Measurements from ENCODE around the gene NBPF15.
"Not testable (repeated sequence)": the region's sequence is repeated elsewhere in the genome, so short reads cannot be mapped to it uniquely, and the experiment has no call there.

The NBPF15 gene, protein sequence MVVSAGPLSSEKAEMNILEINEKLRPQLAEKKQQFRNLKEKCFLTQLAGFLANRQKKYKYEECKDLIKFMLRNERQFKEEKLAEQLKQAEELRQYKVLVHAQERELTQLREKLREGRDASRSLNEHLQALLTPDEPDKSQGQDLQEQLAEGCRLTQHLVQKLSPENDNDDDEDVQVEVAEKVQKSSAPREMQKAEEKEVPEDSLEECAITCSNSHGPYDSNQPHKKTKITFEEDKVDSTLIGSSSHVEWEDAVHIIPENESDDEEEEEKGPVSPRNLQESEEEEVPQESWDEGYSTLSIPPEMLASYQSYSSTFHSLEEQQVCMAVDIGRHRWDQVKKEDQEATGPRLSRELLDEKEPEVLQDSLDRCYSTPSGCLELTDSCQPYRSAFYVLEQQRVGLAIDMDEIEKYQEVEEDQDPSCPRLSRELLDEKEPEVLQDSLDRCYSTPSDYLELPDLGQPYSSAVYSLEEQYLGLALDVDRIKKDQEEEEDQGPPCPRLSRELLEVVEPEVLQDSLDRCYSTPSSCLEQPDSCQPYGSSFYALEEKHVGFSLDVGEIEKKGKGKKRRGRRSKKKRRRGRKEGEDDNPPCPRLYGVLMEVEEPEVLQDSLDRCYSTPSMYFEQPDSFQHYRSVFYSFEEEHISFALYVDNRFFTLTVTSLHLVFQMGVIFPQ

DNA sequence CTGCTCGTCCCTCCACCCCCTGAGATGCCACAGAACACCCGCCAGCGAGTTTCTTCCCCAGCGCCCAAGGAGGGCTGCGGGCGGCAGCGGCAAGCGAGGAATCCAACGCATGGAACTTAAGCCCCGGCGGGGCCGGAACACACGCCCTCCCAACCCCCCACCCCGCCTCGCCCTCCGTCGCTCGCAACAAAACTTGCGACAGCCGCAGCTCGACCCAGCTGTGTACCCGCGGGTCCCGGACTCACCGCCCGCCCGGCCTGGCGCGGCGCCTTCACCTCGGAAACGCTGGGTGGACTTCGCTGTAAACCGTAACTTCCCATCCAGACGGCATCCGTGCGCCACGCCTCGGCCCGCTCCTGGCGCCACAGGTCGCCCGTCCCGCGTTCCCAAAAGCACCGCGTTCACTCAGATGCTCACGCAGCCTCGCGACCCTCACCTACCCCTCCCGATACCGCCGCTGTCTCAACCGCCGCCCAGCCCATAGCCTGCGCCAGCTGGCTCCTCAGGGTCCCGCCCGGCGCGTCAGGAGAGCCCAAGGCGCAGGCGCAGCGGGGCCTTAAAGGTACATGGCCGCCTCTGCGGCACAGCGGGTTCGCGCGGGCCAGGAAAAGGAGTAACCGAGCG is at the start of gene NBPF15:
TSS of gene NBPF15 (minus strand) at position 534 of the 624 bp plus-strand sequence. CDS start 21,666 bp downstream, outside the sequence.
- DNase-seq, result peak; percentile 82

DNA sequence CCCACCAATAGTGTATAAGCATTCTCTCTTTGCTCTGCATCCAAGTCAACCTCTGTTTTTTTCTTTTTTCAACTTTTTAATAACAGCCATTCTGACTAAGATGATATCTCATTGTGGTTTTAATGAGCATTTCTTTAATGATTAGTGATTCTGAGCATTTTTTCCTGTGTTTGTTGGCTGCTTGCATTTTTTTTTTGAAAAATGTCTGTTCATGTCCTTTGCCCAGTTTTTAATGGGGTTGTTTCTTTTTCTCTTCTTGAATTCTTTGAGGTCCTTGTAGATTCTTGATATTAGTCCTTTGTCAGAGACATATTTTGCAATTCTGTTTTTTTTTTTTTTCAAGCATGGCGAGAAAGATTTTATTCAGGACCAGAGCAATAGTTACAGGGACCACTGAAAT is 35.0 kb upstream of the NBPF15 start:
- DNase-seq, result not testable (repeated sequence)

DNA sequence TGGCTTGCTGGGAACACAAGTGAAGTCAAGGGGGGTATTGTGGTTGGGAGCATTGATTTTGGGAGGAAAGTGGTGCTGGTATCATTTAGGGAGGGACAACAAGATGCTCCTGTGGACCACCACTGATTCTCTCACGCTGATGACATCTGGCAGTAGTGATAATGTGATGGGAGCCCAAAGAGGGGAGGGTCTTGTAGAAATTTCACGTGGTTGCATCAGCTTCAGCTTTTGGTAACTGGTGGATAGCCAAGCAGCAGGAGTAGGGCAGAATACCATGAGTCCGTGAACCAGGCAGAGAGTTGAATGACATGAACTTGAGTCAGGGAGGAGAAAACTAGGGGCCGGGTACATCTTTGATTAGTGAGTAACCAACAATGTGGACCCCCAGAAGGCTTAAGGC is 32.7 kb upstream of the NBPF15 start:
- DNase-seq, result not testable (repeated sequence)

DNA sequence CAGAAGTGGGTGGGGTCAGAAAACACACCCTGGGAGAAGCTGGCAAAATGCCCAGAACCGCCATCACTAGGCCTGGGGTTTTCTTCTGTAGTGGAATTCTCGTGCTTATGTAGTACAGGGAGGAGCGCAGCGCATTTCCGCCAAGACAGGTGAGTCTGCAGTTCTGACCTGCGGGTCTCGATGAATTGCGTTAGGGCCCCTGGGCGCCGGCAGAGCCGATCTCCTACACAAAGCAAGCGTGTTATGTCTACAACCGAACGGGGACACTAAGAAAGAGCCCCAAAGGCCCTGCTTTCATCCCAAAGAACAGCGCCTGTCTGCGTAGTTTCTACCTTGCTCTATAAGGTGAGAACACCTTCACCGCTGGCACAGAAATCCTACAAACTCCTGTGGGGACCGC is 28.9 kb upstream of the NBPF15 start:
- not testable (repeated sequence) for DNase-seq

DNA sequence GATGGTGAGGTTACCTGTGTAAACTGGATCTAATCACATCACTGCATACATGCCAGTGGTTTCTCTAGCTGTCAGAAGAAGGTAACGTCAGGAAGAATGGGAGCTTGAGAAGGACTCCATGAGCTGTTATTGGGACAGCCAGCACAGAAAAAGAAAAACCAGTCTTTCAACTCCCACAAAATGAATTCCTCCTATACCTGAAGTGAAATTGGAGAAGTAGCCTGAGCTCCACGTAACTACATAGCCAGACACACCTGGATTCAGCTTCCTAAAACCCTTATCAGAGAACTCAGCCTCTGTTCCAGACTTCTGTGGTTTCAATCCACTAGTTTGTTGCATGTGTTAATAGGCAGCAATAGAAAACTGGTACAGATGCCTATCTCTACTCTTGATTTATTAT is 25.5 kb upstream of the NBPF15 start:
- DNase-seq, result not testable (repeated sequence)

DNA sequence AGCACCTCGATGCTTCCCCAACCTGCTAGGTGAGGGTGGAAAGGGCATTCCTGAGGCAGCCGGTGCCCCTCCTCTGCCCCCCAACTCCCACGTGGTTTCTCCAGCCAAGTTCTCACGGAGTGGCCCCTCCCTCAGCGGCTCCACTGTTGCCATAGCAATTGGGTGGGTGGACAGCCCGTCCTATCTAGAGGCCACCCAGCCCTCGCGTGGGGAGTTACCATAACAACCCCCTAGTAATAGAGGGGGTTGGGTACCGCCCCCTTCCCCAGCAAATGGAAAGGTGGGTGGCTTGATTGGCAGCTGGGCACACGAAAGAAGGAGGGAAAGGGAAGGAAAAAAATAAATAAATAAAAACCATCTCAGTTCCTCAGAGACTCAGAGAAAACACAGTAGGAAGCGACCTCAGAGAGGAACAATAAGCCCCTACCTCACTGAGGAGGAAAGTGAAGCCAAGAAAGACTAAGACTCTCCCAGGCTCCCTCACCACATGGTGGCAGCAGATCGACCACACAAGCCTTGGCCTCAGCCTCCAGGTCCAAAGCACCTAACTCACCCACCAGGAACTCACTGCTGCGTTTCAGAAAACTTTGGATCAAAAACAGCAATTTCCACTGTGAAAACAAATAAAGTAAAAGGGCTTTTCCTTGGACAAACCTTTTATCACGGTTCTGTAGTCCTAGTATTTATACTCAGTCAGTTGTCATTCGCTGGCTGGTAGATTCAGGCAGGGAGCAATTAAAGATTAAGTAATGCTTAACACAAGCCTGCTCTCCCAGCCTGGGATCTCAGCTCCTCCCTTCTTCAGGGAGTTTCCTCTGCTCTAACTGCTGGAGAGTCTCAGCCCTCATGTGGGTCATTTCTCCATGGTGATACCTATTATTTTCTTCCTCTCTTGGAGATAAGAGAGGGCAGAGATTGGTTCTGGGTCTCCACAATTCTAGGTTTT is 23.9 kb upstream of the NBPF15 start:
- DNase-seq, result not testable (repeated sequence)

DNA sequence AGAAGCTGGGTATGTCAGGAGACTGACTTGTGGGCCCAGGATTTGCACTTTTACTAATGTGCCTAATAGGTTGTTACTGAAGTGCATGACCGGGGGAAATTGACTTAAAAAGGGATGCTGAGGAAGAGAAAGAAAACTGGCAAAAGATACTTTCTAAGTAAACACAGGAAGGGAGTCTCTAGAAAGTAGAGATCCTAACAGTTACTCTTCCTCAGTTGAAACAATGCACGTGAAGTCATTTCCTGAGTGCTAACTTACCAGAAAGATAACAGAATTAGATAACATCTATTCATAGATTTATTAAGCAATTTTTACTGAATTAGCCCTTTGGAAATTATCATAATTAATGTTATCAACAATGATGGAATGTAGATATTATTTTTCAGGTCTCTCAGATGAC is 12.4 kb upstream of the NBPF15 start:
- not testable (repeated sequence) for DNase-seq

DNA sequence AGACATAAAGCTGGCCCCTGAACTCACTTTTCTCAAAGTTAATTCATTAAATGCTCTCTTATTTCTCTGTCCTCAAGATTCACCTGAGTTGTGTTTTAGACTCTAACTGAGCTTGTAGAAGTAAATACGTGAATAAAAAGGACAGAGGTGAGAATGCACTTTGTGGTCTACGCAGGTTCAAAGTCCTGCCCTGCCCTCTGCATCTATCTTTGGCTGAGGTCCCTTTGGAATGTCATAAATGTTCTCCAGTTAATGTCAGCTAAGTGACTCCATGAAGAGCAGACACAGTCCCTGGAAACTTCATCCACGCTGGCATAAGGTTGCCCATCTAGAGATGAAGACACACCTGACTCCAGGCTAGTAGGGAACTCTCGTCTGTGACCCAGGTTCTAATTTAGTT is 10.0 kb upstream of the NBPF15 start:
- DNase-seq, result not testable (repeated sequence)

DNA sequence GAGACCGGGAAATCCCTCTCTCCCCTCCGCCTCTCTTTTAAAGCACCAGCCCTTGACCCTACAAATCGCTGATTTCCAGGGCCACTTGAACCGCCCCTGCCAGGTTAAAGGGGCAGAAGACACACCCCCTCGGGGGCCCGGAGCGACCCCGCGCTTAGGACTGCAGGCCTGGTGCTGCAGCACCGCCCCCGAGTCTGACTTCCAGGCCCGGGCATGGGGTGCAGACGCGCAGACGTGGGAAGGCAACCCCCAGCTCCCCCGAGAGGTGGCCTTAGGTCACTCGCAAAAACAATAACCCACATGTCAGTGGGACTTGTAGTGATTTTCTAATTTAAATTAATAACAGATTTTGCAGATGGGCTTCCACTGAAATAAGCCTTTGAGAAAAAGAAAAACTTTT is 309 bp upstream of the NBPF15 start:
- DNase-seq, result not testable (repeated sequence)

DNA sequence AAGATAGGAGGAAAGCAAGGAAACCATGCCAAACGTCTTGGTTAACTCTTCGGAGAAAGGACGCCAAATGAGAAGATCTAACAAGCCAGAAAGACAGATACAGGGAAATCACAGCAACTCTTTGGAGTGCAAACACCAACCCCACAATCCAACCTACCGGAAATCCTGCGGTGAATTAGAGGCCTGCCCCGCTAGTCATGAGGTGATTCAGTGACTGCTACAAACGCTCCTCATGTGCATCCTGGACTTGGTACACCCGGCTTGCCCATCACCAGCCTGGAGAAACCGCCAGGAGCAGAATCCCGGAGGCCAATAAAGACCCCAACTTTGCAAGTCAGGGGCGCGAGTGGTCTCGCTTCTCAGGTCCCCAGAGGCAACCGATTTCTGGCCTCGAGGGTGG is 783 bp downstream of the NBPF15 start:
- peak; percentile 68 for DNase-seq

DNA sequence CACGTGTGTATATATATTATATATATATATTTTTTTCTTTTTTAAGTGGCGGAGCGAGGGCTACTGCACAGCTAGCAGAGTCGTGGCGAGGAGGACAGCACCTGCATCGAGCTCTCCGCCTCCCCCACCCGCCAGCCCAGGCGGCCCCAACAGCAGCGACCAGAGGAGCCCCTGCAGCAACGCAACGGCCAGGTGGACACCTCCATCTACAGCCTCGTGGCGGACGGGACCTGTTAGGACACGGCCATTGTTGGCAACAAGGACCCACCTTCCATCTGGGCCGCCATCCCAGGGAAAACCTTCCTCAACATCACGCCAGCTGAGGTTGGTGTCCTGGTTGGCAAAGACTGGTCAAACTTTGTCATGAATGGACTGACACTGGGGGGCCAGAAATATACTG is 19.1 kb downstream of the NBPF15 start:
- DNase-seq, result not testable (repeated sequence)

DNA sequence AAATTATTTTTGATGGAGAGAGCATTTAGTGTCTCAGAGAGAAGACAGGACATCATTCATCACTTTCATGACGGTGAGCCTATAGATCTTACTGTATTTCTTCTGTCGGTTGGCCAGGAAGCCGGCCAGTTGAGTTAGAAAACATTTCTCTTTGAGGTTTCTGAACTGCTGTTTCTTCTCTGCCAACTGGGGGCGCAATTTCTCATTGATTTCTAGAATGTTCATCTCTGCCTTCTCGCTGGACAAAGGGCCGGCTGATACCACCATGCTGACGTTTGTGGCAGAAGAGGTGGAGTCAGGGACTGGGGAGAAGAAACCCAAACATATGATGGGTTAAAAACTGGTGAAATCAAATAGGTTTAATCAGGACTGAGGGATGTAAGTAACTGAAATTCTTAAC is 21.7 kb downstream of the NBPF15 start:
- DNase-seq, result peak; percentile 17

DNA sequence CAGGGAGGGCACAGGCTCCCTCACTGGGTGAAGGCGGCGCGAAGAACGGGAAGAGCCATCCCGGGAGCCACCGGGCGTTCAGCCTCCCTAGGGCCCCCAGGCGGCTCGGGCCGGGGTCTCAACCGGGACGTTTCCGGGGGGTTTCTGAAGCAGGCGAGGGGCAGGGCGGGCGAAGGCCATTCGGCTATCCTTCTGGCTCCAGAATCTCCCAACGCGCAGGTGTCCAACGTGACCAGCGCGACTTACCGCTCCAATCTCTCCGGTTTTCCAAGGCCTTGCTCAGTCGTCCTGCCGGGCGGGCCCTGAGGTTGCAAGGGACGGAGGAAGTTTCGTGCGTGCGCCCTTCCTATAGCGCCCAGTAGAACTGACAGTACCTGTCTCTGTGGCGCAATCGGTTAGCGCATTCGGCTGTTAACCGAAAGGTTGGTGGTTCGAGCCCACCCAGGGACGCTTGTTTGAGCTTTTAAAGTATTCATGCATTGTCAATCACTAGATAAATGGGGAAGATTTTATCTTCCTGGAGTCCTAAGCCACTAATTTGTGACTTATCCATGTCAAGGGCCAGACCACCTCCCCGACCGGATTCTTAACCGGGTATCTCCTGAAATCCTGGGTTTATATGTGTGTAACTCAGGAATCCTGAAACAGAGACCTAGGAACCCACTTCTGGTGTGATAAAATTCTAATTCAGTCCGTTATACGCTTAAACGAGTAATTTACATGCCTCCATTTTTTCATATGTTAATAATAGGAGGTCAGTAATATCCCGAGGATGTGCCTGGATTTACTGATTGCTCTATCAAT is 42.4 kb downstream of the NBPF15 start:
- peak; percentile 72 for DNase-seq

DNA sequence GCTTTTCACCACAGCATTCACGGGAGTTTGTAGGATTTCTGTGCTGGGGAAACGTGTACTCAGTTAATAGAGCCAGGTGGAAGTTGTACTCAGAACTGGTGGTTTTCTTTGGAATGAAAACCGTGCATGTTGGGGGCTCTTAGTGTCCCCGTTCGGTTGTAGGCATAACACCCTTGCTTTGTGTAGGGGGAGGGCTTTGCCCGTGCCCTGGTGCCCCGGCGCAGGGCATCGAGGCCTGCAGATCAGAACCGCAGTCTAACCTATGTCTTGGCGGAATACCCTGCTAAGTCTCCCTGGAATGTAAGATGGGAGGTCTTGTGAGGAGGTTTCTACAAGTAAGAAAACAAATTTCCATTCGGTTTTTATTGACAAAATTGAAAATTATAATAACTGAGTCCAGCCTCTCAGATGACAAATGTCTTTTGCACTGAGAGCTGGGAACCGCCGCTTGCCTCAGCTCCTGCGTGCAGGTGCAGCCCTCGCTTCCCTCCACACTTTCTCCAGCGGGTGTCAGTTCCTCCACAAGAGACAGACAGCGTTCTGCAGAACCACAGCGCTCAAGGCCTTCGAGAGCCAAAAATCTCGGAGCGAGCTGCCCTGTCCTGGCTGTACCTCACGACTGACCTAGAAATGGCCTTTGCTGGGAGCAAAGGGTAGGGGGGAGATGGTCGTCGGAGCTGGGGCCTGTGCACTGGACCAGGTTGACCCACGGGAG is 47.9 kb downstream of the NBPF15 start:
- not testable (repeated sequence) for DNase-seq

DNA sequence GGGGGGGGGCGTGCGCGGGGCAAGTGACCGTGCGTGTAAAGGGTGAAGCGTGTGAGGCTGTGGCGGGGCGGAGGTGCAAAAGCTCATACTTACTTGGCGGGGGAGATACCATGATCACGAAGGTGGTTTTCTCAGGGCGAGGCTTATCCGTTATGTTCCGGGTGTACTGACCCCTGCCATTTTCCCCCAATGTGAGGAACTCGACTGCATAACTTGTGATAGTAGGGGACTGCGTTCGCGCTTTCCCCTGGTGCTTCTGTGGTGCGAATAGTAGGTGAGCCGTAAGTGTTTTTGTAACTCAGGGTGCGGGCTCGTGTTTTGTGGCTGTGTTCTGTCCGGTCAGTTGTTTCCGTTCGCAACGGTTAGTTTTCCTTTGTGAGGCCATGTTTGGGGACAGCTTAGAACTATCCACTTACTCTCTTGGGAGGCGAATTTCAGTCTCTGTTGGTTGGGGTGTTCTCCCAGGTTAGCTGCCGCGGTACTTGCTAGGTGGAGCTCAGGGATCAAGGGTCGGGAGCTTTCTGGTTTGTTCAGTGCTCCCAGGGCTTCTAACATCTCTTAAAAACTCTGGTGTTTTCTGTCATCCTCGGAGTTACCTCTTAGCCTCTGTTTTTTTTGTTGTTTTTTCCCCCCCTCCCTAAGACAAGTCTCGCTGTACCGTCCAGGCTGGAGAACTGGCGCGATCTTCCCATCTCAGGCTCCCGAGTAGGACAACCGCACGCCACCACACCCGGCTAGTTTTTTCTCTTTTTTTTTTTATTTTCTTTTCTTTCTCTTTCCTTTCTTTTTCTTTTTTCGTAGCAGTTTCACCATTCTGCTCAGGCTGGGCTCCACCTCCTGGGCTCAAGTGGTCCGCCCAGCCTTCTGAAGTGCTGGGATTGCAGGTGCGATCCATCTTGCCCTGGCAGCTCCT is 48.7 kb downstream of the NBPF15 start:
- DNase-seq, result peak; percentile 98

DNA sequence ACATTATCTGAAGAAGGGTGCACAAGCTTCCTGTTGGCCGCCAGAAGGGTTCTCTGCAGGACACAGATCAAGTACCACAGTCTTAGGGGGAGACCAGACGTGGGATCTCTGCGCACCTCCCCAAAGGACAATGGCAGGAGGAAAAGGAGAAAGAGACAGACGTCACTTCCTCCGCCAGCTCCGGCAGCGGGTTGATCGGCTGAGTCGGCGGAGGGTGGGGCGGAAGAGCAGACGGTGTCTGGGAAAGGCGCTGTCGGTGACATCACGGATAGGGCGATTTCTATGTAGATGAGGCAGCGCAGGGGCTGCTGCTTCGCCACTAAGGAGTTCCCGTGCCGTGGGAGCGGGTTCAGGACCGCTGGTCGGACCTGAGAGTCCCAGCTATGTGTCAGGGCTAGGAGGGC is 49.4 kb downstream of the NBPF15 start:
- DNase-seq, result peak; percentile 90

DNA sequence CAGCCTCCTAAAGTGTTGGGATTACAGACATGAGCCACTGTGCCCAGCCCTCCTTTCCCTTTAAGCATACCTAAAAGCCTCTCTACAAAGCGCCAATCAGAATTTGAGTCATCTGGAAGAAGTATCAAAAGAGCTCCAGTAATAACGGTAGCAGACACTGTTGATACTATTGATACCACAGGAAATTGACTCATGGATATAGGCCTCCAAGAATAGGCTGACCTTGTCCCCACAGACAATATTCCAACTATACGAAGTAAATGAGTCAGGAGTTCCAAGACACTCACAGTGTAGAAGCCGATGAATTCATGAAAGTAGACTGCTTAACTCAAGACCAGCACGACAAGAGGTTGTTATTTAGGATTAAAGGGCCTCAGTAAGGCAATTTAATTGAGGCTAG is 58.7 kb downstream of the NBPF15 start:
- peak; percentile 73 for DNase-seq

DNA sequence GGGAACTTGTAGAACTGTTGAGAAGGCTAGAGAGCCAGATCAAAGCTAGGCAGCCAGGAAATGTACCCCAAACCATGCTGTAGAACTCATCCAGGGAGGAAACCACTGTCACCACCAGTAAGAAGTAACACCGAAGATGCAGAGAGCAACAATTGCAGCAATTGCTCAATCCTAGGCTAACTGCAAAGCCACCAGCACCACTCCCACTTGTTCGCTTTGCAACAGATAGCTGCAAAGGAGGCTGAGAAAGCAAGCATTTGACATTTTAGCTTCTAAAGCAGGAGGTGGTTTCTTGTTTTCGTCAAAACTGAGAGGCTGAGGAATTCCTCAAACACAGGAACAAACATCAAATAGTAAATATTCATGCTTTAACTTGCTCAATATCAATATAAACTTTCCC is 89.8 kb downstream of the NBPF15 start:
- DNase-seq, result not testable (repeated sequence)

All from activated CD4-positive, alpha-beta T cell treated with anti-CD3 and anti-CD28 coated beads, Interleukin-10, Interleukin-2, amounts not matched to agents 100 ng/mL and 50 ng/mL, durations not matched to agents 16 hours and 8 hours (primary cell).